Trophoblast cell (in vitro differentiated cells and primary cell): ENCODE results near the gene CLMN.

Experiments used
- DNase-seq, 2 donors: peaks; one replicate each; pipeline ENCODE4 v3.0.0-alpha.2; 2016
- H2AFZ ChIP-seq: 2 replicates; pipeline ENCODE4 v1.6.1; 2013; ENCODE audit warnings: low read length, moderate library complexity, mild to moderate bottlenecking; ENCODE audit not compliant: insufficient read depth, poor library complexity
- H2AK5ac ChIP-seq: 2 replicates; pipeline ENCODE4 v1.6.1; 2013; ENCODE audit warnings: mild to moderate bottlenecking, low read length
- H2BK120ac ChIP-seq: 2 replicates; pipeline ENCODE4 v1.6.1; 2013; ENCODE audit warnings: low read length, mild to moderate bottlenecking, moderate library complexity; ENCODE audit not compliant: insufficient read depth, poor library complexity
- H2BK12ac ChIP-seq: 2 replicates; pipeline ENCODE4 v1.6.1; 2013; ENCODE audit warnings: mild to moderate bottlenecking, low read length, moderate library complexity
- H2BK5ac ChIP-seq: 2 replicates; pipeline ENCODE4 v1.6.1; 2013; ENCODE audit warnings: low read length, low read depth, moderate library complexity, mild to moderate bottlenecking; ENCODE audit not compliant: poor library complexity
- H3K14ac ChIP-seq: 2 replicates; pipeline ENCODE4 v1.6.1; 2013; ENCODE audit warnings: mild to moderate bottlenecking, low read length
- H3K18ac ChIP-seq: 2 replicates; pipeline ENCODE4 v1.6.1; 2013; ENCODE audit warnings: mild to moderate bottlenecking, low read length
- H3K23ac ChIP-seq: 2 replicates; pipeline ENCODE4 v1.6.1; 2013; ENCODE audit warnings: low read length
- H3K27ac ChIP-seq: 2 replicates; pipeline ENCODE4 v1.5.1; 2013; ENCODE audit warnings: low read depth, mild to moderate bottlenecking, inconsistent platforms, low read length, moderate library complexity
- H3K27me3 ChIP-seq: 2 replicates; pipeline ENCODE4 v1.6.1; 2013; ENCODE audit warnings: inconsistent platforms, mild to moderate bottlenecking, low read length, moderate library complexity; ENCODE audit not compliant: insufficient read depth
- H3K36me3 ChIP-seq, 2 experiments: 1 replicate in 1 of 2; 2 replicates in 1 of 2; pipeline ENCODE4 v1.6.1; 2013; ENCODE audit warnings: low read length in 2 of 2, mild to moderate bottlenecking in 2 of 2, moderate library complexity in 1 of 2; ENCODE audit not compliant: insufficient read depth in 2 of 2, control insufficient read depth in 1 of 2
- H3K4ac ChIP-seq: 2 replicates; pipeline ENCODE4 v1.6.1; 2013; ENCODE audit warnings: low read depth, mild to moderate bottlenecking, low read length, moderate library complexity
- H3K4me1 ChIP-seq, 2 experiments: 1 replicate in 1 of 2; 2 replicates in 1 of 2; pipeline ENCODE4 v1.6.1; 2013; ENCODE audit warnings: low read length in 2 of 2, mild to moderate bottlenecking in 2 of 2, moderate library complexity in 1 of 2; ENCODE audit not compliant: insufficient read depth in 2 of 2, control insufficient read depth in 1 of 2
- H3K4me2 ChIP-seq: 2 replicates; pipeline ENCODE4 v1.6.1; 2013; ENCODE audit warnings: inconsistent platforms, mild to moderate bottlenecking, low read length, moderate library complexity
- H3K4me3 ChIP-seq: 2 replicates; pipeline ENCODE4 v1.5.1; 2013; ENCODE audit warnings: mild to moderate bottlenecking, low read depth, low read length, inconsistent platforms
- H3K79me1 ChIP-seq: one replicate; pipeline ENCODE4 v1.6.1; 2013; ENCODE audit warnings: low read length
- H3K79me2 ChIP-seq: 2 replicates; pipeline ENCODE4 v1.6.1; 2013; ENCODE audit warnings: low read length, mild to moderate bottlenecking; ENCODE audit not compliant: control insufficient read depth, insufficient read depth, poor library complexity
- H3K9ac ChIP-seq: 2 replicates; pipeline ENCODE4 v1.6.1; 2013; ENCODE audit warnings: mild to moderate bottlenecking, low read length
- H3K9me3 ChIP-seq: 2 replicates; pipeline ENCODE4 v1.6.1; 2013; ENCODE audit warnings: low read depth, mild to moderate bottlenecking, control low read depth, inconsistent platforms, low read length; ENCODE audit not compliant: insufficient read depth
- H4K12ac ChIP-seq: 2 replicates; pipeline ENCODE4 v1.6.1; 2013; ENCODE audit warnings: low read depth, mild to moderate bottlenecking, low read length, moderate library complexity
- H4K8ac ChIP-seq: 2 replicates; pipeline ENCODE4 v1.6.1; 2013; ENCODE audit warnings: low read depth, mild to moderate bottlenecking, low read length, moderate library complexity
- H4K91ac ChIP-seq: one replicate; pipeline ENCODE4 v1.6.1; 2013; ENCODE audit warnings: low read depth, mild to moderate bottlenecking, low read length, moderate library complexity
- WGBS: extraction: QIAGEN DNeasy Blood & Tissue Kit; methylation state at CpG from one replicate; pipeline ENCODE4 v1.1.7; 2013; ENCODE audit warnings: missing lambda C conversion rate; ENCODE audit not compliant: insufficient read length, insufficient coverage; ENCODE audit errors: extremely low coverage; 5-methylcytosine and 5-hydroxymethylcytosine counted together

Gene CLMN

GRCh38 chr14:95316821-95317220 lies 2.9 kb downstream of the CLMN start:
- Histone ChIP-seq H3K4me3 (no peak overlapping the region), H4K8ac (no peak overlapping the region), H3K27me3 (no peaks in the 10 kb centered on the region), H2BK12ac (no peak overlapping the region), H3K18ac (no peak overlapping the region), H3K79me2 (peaks cover 3% of the 10 kb centered on the region), H2BK120ac (no peak overlapping the region), H3K79me1 (peaks cover 3% of the 10 kb centered on the region), H3K27ac (no peak overlapping the region), H3K9me3 (peaks cover 2% of the 10 kb centered on the region), H2AFZ (no peak overlapping the region), H3K4me2 (no peak overlapping the region), H3K4me1 (peaks cover 19 to 21% of the 10 kb centered on the region in 2 experiments), H4K91ac (no peak overlapping the region), H2AK5ac (no peak overlapping the region), H3K4ac (no peak overlapping the region), H3K23ac (no peak overlapping the region), H3K36me3 (no peaks in the 10 kb centered on the region), H2BK5ac (no peak overlapping the region), H3K14ac (no peak overlapping the region), H3K9ac (no peak overlapping the region), H4K12ac (no peak overlapping the region)
- WGBS, result no CpG with 5 or more reads among the region's 8 CpGs
- DNase-seq, result no peak

- H3K79me1 ChIP-seq, result peaks cover 3% of the 10 kb centered on the region
- H3K79me2 ChIP-seq, result peaks cover 3% of the 10 kb centered on the region
- peaks cover 4% of the 10 kb centered on the region for H3K9me3 ChIP-seq
- DNase-seq, result peak in 1 of 2 donors; percentile 13
- no CpG with 5 or more reads among the region's 7 CpGs for WGBS
- no peak overlapping the region for H2AK5ac ChIP-seq
- no peak overlapping the region for H3K18ac ChIP-seq
- H3K14ac ChIP-seq, result no peak overlapping the region
- no peak overlapping the region for H4K91ac ChIP-seq
- H3K27me3 ChIP-seq, result no peaks in the 10 kb centered on the region
- no peak overlapping the region for H3K4ac ChIP-seq
- no peak overlapping the region for H3K23ac ChIP-seq
- H3K9ac ChIP-seq, result no peak overlapping the region
- H4K12ac ChIP-seq, result no peak overlapping the region
- H3K4me1 ChIP-seq, result peaks cover 21 to 24% of the 10 kb centered on the region in 2 experiments
- no peak overlapping the region for H4K8ac ChIP-seq
- no peaks in the 10 kb centered on the region for H3K36me3 ChIP-seq
- H3K4me2 ChIP-seq, result no peak overlapping the region
- no peak overlapping the region for H2BK5ac ChIP-seq
- no peak overlapping the region for H3K4me3 ChIP-seq
- H2BK120ac ChIP-seq, result no peak overlapping the region
- no peak overlapping the region for H2AFZ ChIP-seq
- H3K27ac ChIP-seq, result no peak overlapping the region
- no peak overlapping the region for H2BK12ac ChIP-seq
These were observed 4.1 kb downstream of the CLMN start for GRCh38 chr14:95315579-95315978.

DNA sequence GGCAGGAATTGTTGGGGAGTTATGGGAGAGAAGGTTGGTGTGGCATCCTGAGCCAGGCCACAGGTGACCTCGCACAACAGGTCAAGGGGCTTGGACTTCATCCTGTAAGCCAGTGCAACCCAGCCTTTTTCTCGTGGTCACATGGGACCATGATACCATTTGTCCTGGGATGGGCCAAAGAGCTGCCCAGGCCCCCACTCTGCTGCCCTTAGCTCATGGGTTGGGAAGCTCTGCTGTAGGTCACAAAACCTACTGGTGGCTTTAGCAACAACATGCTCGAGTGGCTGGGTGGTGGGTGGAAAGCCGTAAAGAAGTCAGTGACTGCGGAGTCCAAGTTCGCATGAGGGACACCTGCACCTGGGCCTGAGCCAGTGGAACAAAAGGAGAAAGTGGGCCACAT lies 4.6 kb downstream of the CLMN start:
- H3K14ac ChIP-seq, result no peak overlapping the region
- H3K79me1 ChIP-seq, result peaks cover 2% of the 10 kb centered on the region
- H2BK12ac ChIP-seq, result no peak overlapping the region
- no CpG with 5 or more reads among the region's 6 CpGs for WGBS
- H3K18ac ChIP-seq, result no peak overlapping the region
- no peaks in the 10 kb centered on the region for H3K36me3 ChIP-seq
- H2AK5ac ChIP-seq, result no peak overlapping the region
- H4K91ac ChIP-seq, result no peak overlapping the region
- no peak overlapping the region for H3K4me3 ChIP-seq
- no peak overlapping the region for H3K9ac ChIP-seq
- peaks cover 20 to 24% of the 10 kb centered on the region in 2 experiments for H3K4me1 ChIP-seq
- H3K27me3 ChIP-seq, result no peaks in the 10 kb centered on the region
- H4K8ac ChIP-seq, result no peak overlapping the region
- H3K4me2 ChIP-seq, result no peak overlapping the region
- no peak overlapping the region for H3K27ac ChIP-seq
- peaks cover 3% of the 10 kb centered on the region for H3K79me2 ChIP-seq
- H2BK120ac ChIP-seq, result no peak overlapping the region
- no peak overlapping the region for H2AFZ ChIP-seq
- no peak overlapping the region for H2BK5ac ChIP-seq
- no peak overlapping the region for H4K12ac ChIP-seq
- H3K9me3 ChIP-seq, result peaks cover 4% of the 10 kb centered on the region
- no peak overlapping the region for H3K23ac ChIP-seq
- H3K4ac ChIP-seq, result no peak overlapping the region
- DNase-seq, result no peak

DNA sequence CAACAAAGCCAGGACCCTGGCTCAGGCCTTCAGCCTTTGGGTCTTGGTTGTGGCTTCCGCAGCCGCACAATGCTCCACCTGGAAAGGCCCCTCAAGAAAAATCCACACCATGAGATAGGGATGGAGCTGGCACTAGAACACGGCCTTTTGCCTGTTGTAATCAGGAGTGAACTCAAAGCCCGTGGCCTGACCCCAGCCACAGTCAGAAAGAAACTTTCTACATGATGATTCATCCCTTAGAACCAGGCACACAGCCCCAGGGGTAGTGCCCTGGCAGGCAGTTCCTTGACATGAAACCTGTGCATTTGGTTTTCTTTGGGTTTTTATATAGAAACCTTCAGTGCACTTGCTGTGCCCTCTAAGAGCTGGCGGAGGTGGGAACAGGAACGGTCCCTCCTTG lies 5.1 kb downstream of the CLMN start:
- Histone ChIP-seq H3K23ac (no peak overlapping the region), H3K4me2 (no peak overlapping the region), H4K12ac (no peak overlapping the region), H3K9me3 (peaks cover 4% of the 10 kb centered on the region), H3K79me1 (no peaks in the 10 kb centered on the region), H2AK5ac (no peak overlapping the region), H2BK5ac (no peak overlapping the region), H3K4me1 (peaks cover 19 to 24% of the 10 kb centered on the region in 2 experiments), H3K18ac (no peak overlapping the region), H2AFZ (no peak overlapping the region), H3K79me2 (peaks cover 3% of the 10 kb centered on the region), H4K91ac (no peak overlapping the region), H3K4ac (no peak overlapping the region), H3K4me3 (no peak overlapping the region), H3K36me3 (no peaks in the 10 kb centered on the region), H3K27me3 (no peaks in the 10 kb centered on the region), H3K9ac (no peak overlapping the region), H4K8ac (no peak overlapping the region), H3K14ac (no peak overlapping the region), H2BK12ac (no peak overlapping the region), H3K27ac (no peak overlapping the region), H2BK120ac (no peak overlapping the region)
- WGBS, result no CpG with 5 or more reads among the region's 6 CpGs
- DNase-seq, result peak; percentile 57 to 75
